SU-DHL-6 (cell line): ENCODE measurements around the gene SYNM.

Experiments
- H2AFZ ChIP-seq: fragments of 200-600 bp; sonication (generic); 2 replicates; pipeline ENCODE4 v1.6.1; 2014; ENCODE audit warnings: low read depth, mild to moderate bottlenecking, moderate library complexity, mixed read lengths, antibody characterized with exemption, low read length; ENCODE audit not compliant: severe bottlenecking
- H3F3A ChIP-seq: fragments of 200-600 bp; shearing (Covaris generic); 2 replicates; pipeline ENCODE4 v1.6.0; 2016; ENCODE audit warnings: antibody characterized with exemption, mild to moderate bottlenecking; ENCODE audit not compliant: insufficient read depth
- H3K27ac ChIP-seq: fragments of 200-600 bp; sonication (generic); 2 replicates; pipeline ENCODE4 v1.5.1; 2016; ENCODE audit warnings: low read depth, mild to moderate bottlenecking, low read length, moderate library complexity, mixed read lengths
- H3K27me3 ChIP-seq: fragments of 200-600 bp; sonication (generic), shearing (Covaris generic); 2 replicates; pipeline ENCODE4 v1.6.0; 2014; ENCODE audit warnings: mild to moderate bottlenecking, low read length
- H3K36me3 ChIP-seq: fragments of 200-600 bp; sonication (generic); 2 replicates; pipeline ENCODE4 v1.6.1; 2014; ENCODE audit warnings: mild to moderate bottlenecking, low read length, mixed read lengths
- H3K4me2 ChIP-seq: fragments of 300-600, 200-600 bp; shearing (Covaris generic), sonication (generic); 2 replicates; pipeline ENCODE4 v1.6.0; 2014; ENCODE audit warnings: low read length, low read depth, mild to moderate bottlenecking; ENCODE audit not compliant: poor library complexity, severe bottlenecking
- H3K4me3 ChIP-seq: fragments of 200-600 bp; sonication (generic); 2 replicates; pipeline ENCODE4 v1.5.1; 2014; ENCODE audit warnings: antibody characterized with exemption, low read length, mild to moderate bottlenecking, mixed read lengths; ENCODE audit not compliant: insufficient read depth, poor library complexity, severe bottlenecking
- H3K79me2 ChIP-seq: fragments of 200-600 bp; sonication (generic); 2 replicates; pipeline ENCODE4 v1.6.1; 2014; ENCODE audit warnings: mild to moderate bottlenecking, low read length, moderate library complexity; ENCODE audit not compliant: insufficient read depth
- H3K9ac ChIP-seq: fragments of 200-600 bp; sonication (generic); 2 replicates; pipeline ENCODE4 v1.7.0; 2014; ENCODE audit warnings: mild to moderate bottlenecking, low read length
- H3K9me2 ChIP-seq: fragments of 200-600 bp; sonication (generic); replicated peaks from 2 replicates; pipeline ENCODE4 v1.6.1; 2014; ENCODE audit warnings: low read length; ENCODE audit not compliant: insufficient read depth
- H3K9me3 ChIP-seq: fragments of 200-600 bp; sonication (generic); 2 replicates; pipeline ENCODE4 v1.6.1; 2014; ENCODE audit warnings: low read length, mixed read lengths; ENCODE audit not compliant: insufficient read depth
- H4K20me1 ChIP-seq: fragments of 200-600 bp; sonication (generic); 2 replicates; pipeline ENCODE4 v1.6.1; 2014; ENCODE audit warnings: low read depth, mild to moderate bottlenecking, antibody characterized with exemption, low read length, moderate library complexity, mixed read lengths
- EZH2phosphoT487 ChIP-seq: fragments of 200-600 bp; sonication (generic), shearing (Covaris generic); conservative IDR thresholded peaks from 2 replicates; pipeline ENCODE4 v1.6.1; 2018; ENCODE audit warnings: mild to moderate bottlenecking, antibody characterized with exemption, low read length, moderate library complexity, mixed read lengths
- TF ChIP-seq, protein P1 (sequence below): fragments of 200-600 bp; sonication (generic); IDR thresholded peaks from one replicate; pipeline ENCODE4 v1.5.1; 2017; ENCODE audit warnings: antibody characterized with exemption, mild to moderate bottlenecking, low read length, moderate library complexity; ENCODE audit not compliant: insufficient read depth, poor library complexity, severe bottlenecking

The SYNM gene

DNA sequence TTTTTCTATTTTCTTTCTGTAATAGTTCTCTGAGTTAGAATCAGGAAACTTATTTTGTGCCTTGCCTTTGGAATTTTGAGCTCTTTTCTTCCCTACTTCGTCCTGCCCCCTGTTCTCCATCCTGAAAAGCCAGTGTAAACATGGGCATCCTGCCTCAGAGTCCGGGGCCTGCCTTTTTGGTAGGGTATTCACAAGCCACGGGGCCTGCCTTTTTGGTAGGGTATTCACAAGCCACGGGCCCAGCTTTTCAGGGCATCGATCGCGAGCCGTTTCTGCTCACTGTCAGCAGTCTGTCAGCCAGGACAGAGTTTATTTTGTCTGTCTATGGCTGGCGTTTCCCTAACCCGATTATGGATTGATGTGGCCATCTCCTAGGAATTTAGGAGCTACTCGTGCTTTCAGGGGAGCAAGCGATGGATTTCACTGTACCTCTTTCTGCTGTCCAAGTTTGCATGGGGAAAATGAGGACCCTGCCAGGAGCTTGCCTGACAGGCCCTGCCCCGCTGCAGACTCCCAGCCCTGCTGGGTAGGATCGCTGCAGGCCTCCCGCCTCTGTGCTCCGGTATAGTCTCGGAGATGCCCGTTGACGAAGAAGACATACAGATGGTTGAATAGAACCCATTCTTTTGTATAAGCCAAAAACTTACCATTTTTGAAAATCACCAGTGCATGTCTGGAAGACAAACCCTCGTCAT is 12.8 kb downstream of the SYNM start:
- H3K27me3 ChIP-seq, result no peaks in the 10 kb centered on the region
- no peaks in the 10 kb centered on the region for H3K36me3 ChIP-seq
- H3K9me3 ChIP-seq, result no peaks in the 10 kb centered on the region
- H4K20me1 ChIP-seq, result no peaks in the 10 kb centered on the region
- H3K9me2 ChIP-seq, result no peaks in the 10 kb centered on the region
- H2AFZ ChIP-seq, result no peak overlapping the region
- H3F3A ChIP-seq, result no peaks in the 10 kb centered on the region
- no peak for TF ChIP-seq EZH2phosphoT487
- TF ChIP-seq, protein P1, sequence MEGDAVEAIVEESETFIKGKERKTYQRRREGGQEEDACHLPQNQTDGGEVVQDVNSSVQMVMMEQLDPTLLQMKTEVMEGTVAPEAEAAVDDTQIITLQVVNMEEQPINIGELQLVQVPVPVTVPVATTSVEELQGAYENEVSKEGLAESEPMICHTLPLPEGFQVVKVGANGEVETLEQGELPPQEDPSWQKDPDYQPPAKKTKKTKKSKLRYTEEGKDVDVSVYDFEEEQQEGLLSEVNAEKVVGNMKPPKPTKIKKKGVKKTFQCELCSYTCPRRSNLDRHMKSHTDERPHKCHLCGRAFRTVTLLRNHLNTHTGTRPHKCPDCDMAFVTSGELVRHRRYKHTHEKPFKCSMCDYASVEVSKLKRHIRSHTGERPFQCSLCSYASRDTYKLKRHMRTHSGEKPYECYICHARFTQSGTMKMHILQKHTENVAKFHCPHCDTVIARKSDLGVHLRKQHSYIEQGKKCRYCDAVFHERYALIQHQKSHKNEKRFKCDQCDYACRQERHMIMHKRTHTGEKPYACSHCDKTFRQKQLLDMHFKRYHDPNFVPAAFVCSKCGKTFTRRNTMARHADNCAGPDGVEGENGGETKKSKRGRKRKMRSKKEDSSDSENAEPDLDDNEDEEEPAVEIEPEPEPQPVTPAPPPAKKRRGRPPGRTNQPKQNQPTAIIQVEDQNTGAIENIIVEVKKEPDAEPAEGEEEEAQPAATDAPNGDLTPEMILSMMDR, result no peak
- no peak overlapping the region for H3K27ac ChIP-seq
- no peak overlapping the region for H3K4me2 ChIP-seq
- no peak overlapping the region for H3K4me3 ChIP-seq
- H3K79me2 ChIP-seq, result no peaks in the 10 kb centered on the region
- H3K9ac ChIP-seq, result no peak overlapping the region

DNA sequence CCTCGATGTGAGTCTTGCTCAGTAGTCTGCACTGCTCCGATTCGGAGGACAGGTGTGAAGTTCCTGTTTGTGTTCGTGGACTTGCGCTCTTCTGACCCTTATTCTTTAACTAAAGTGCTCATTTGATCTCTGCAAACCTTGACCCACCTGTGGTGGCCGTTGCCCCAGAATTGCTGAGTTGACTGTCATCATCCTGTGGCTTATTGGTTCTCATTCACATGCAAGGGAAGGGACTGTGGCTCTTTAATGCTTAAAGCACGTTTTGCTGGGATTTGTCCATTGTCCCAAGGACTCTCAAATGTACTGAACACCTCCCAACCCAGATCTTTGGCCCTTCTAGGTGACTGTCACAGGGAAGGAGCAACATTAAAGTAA is 13.4 kb downstream of the SYNM start:
- no peak for TF ChIP-seq EZH2phosphoT487
- Histone ChIP-seq H2AFZ (no peak overlapping the region), H3K27ac (no peak overlapping the region), H3K4me3 (no peak overlapping the region), H3K9me2 (no peaks in the 10 kb centered on the region), H4K20me1 (no peaks in the 10 kb centered on the region), H3K4me2 (no peak overlapping the region), H3K79me2 (no peaks in the 10 kb centered on the region), H3K36me3 (no peaks in the 10 kb centered on the region), H3K9me3 (no peaks in the 10 kb centered on the region), H3K27me3 (no peaks in the 10 kb centered on the region), H3K9ac (no peak overlapping the region), H3F3A (no peaks in the 10 kb centered on the region)

- H3K27me3 ChIP-seq, result no peaks in the 10 kb centered on the region
- H3F3A ChIP-seq, result no peaks in the 10 kb centered on the region
- no peaks in the 10 kb centered on the region for H4K20me1 ChIP-seq
- H3K4me3 ChIP-seq, result no peak overlapping the region
- H2AFZ ChIP-seq, result no peak overlapping the region
- H3K79me2 ChIP-seq, result no peaks in the 10 kb centered on the region
- no peak overlapping the region for H3K27ac ChIP-seq
- TF ChIP-seq, protein P1, result no peak
- TF ChIP-seq EZH2phosphoT487, result no peak
- H3K9me2 ChIP-seq, result no peaks in the 10 kb centered on the region
- no peak overlapping the region for H3K9ac ChIP-seq
- no peaks in the 10 kb centered on the region for H3K36me3 ChIP-seq
- H3K9me3 ChIP-seq, result no peaks in the 10 kb centered on the region
- H3K4me2 ChIP-seq, result no peak overlapping the region
These were observed 14.1 kb downstream of the SYNM start for GRCh38 chr15:99118801-99119546.

DNA sequence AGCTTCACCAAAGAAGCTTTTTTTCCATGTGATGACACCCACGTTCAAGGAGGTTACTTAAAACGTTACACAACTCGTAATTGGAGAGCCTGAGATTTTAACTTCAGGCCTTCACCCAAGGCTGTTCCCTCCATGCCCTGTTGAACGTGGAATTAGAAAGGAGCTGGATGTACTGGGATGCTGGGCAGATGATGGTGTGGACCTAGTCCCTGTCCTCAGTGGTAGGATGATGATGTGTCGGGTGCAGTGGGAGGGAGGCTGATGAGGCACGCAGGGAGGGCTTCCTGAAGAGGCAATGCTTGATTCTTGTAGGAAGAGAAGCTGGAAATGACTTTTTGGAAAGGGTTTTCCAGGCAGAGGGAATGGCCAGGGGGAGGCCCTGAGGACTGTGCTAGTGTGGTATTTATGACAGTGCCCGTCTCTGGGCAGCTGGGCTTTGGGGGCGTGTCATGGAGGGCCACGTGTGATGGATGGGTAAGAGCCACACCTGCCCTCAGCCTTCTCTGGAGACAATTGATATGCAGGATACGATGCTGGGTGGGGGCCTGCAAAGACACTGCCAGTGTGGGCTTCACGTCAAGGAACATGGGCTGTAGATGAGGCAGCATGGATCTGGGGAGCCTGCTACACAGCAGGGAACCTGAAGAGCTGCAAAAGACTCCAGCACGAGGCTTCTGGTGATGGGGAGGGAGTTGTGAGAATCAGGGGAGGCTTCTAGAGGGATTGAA is 15.3 kb downstream of the SYNM start:
- TF ChIP-seq EZH2phosphoT487, result no peak
- TF ChIP-seq, protein P1, result no peak
- Histone ChIP-seq H3K4me2 (no peak overlapping the region), H3F3A (no peaks in the 10 kb centered on the region), H3K27ac (no peak overlapping the region), H3K27me3 (no peaks in the 10 kb centered on the region), H3K9me3 (no peaks in the 10 kb centered on the region), H3K36me3 (no peaks in the 10 kb centered on the region), H3K9me2 (no peaks in the 10 kb centered on the region), H3K9ac (no peak overlapping the region), H4K20me1 (no peaks in the 10 kb centered on the region), H2AFZ (no peak overlapping the region), H3K4me3 (no peak overlapping the region), H3K79me2 (no peaks in the 10 kb centered on the region)
